Spinal cord (tissue), 10 donors: Measurements from ENCODE around the gene TMED4. TPM values are rescaled to one million over a fixed set of nuclear protein-coding genes. Genes with fewer than 3 reads are reported as not detected.
A peak's percentile ranks its signal among the peaks of the same experiment; 100 is the strongest.

Source experiments
- DNase-seq, 6 donors: peaks; one replicate each; pipeline versions ENCODE4 v3.0.0 to v3.0.0-alpha.2; 2013 to 2015; ENCODE audit warnings: low spot score in 6 of 6, low read depth in 4 of 6
- H3K27ac ChIP-seq: one replicate; pipeline ENCODE4 v1.5.1; 2013; ENCODE audit warnings: low read depth, low read length, control low read depth
- H3K27me3 ChIP-seq: one replicate; pipeline ENCODE4 v1.6.1; 2013; ENCODE audit warnings: low read length; ENCODE audit not compliant: control insufficient read depth, insufficient read depth
- H3K36me3 ChIP-seq: one replicate; pipeline ENCODE4 v1.6.1; 2013; ENCODE audit warnings: low read length; ENCODE audit not compliant: control insufficient read depth, insufficient read depth
- H3K4me1 ChIP-seq: one replicate; pipeline ENCODE4 v1.6.1; 2013; ENCODE audit warnings: low read length; ENCODE audit not compliant: control insufficient read depth, insufficient read depth
- H3K4me3 ChIP-seq: one replicate; pipeline ENCODE4 v1.5.1; 2013; ENCODE audit warnings: low read depth, low read length, control low read depth
- H3K9me3 ChIP-seq: one replicate; pipeline ENCODE4 v1.6.1; 2013; ENCODE audit warnings: low read length; ENCODE audit not compliant: control insufficient read depth, insufficient read depth
- WGBS: methylation state at CpG from one replicate; pipeline ENCODE4 v1.1.5; 2013; ENCODE audit warnings: missing lambda C conversion rate; ENCODE audit not compliant: insufficient coverage; 5-methylcytosine and 5-hydroxymethylcytosine counted together
- polyA plus RNA-seq, 2 donors: library from polyadenylated mRNA; unstranded; fragments of 120-200 nt; gene quantifications; one replicate each; pipeline ENCODE4 v1.2.1, GENCODE V29; 2013; ENCODE audit not compliant: insufficient read length in 2 of 2
- total RNA-seq, 2 donors: library from RNA; depleted of rRNA in 1 of 2; stranded (reverse); fragments of 120-200 nt in 1 of 2; fragments of >200 nt in 1 of 2; gene quantifications; one replicate each; pipeline versions ENCODE4 v1.2.3 to v1.2.4, GENCODE V29; 2013 to 2014
- donor health status: healthy.

TMED4 gene
- total and polyA plus RNA-seq, 4 donors: 65.9 to 125 (median 91.5) TPM

GRCh38 chr7:44573464-44574286 is 8.4 kb downstream of the TMED4 start, which contains the start of gene DDX56:
Gene DDX56, minus strand, starts transcription at chr7:44573908. Its CDS starts 13 bp downstream, at chr7:44573895.
- no peaks in the 10 kb centered on the region for H3K9me3 ChIP-seq
- H3K4me3 ChIP-seq: peak within 1 kb of the TSS; percentile 88
- H3K4me1 ChIP-seq: peaks cover 23% of the 10 kb centered on the region
- peak; percentile 89 to 99 (median 92) for DNase-seq
- peaks cover 66% of the 10 kb centered on the region for H3K36me3 ChIP-seq
- H3K27me3 ChIP-seq: no peaks in the 10 kb centered on the region
- WGBS: under 1% methylated on average over 74 of the region's 74 CpGs
- peak within 1 kb of the TSS; percentile 84 for H3K27ac ChIP-seq

GRCh38 chr7:44572771-44573170 is 9.3 kb downstream of the TMED4 start:
- peaks cover 23% of the 10 kb centered on the region for H3K4me1 ChIP-seq
- H3K27ac ChIP-seq: no peak overlapping the region
- DNase-seq: no peak
- peak overlapping the region; percentile 88 for H3K4me3 ChIP-seq
- no peaks in the 10 kb centered on the region for H3K9me3 ChIP-seq
- WGBS: 82% methylated on average over 4 of the region's 5 CpGs
- H3K27me3 ChIP-seq: no peaks in the 10 kb centered on the region
- H3K36me3 ChIP-seq: peaks cover 69% of the 10 kb centered on the region

- Histone ChIP-seq H3K4me3 (no peak overlapping the region), H3K9me3 (no peaks in the 10 kb centered on the region), H3K27ac (no peak overlapping the region), H3K27me3 (no peaks in the 10 kb centered on the region), H3K36me3 (peaks cover 79% of the 10 kb centered on the region), H3K4me1 (peaks cover 23% of the 10 kb centered on the region)
- WGBS: 83% methylated on average over 8 of the region's 9 CpGs
- no peak for DNase-seq
Observed at GRCh38 chr7:44569959-44570358, 12.1 kb downstream of the TMED4 start.

GRCh38 chr7:44568771-44569560 is 13.1 kb downstream of the TMED4 start:
- 83% methylated on average over 13 of the region's 17 CpGs for WGBS
- peaks cover 84% of the 10 kb centered on the region for H3K36me3 ChIP-seq

GRCh38 chr7:44567884-44568283 is 14.1 kb downstream of the TMED4 start:
- Histone ChIP-seq H3K27me3 (no peaks in the 10 kb centered on the region), H3K4me1 (peaks cover 7% of the 10 kb centered on the region), H3K4me3 (no peak overlapping the region), H3K27ac (no peak overlapping the region), H3K9me3 (no peaks in the 10 kb centered on the region), H3K36me3 (peaks cover 89% of the 10 kb centered on the region)
- no peak for DNase-seq
- 98% methylated on average over 6 of the region's 6 CpGs for WGBS

More at GRCh38 chr7:44568771-44569560, 13.1 kb downstream of the TMED4 start:
- Histone ChIP-seq H3K27me3 (no peaks in the 10 kb centered on the region), H3K4me1 (peaks cover 13% of the 10 kb centered on the region), H3K4me3 (no peak overlapping the region), H3K9me3 (no peaks in the 10 kb centered on the region), H3K27ac (no peak overlapping the region)
- no peak for DNase-seq

GRCh38 chr7:44566680-44567079 is 15.4 kb downstream of the TMED4 start:
- WGBS: 92% methylated on average over 5 of the region's 5 CpGs
- DNase-seq: no peak
- H3K4me1 ChIP-seq: no peaks in the 10 kb centered on the region
- H3K36me3 ChIP-seq: peaks cover 81% of the 10 kb centered on the region
- H3K9me3 ChIP-seq: no peaks in the 10 kb centered on the region
- no peak overlapping the region for H3K4me3 ChIP-seq
- H3K27ac ChIP-seq: no peak overlapping the region
- H3K27me3 ChIP-seq: no peaks in the 10 kb centered on the region

- Histone ChIP-seq H3K27me3 (no peaks in the 10 kb centered on the region), H3K4me3 (no peak overlapping the region), H3K4me1 (no peaks in the 10 kb centered on the region), H3K9me3 (no peaks in the 10 kb centered on the region), H3K36me3 (peaks cover 74% of the 10 kb centered on the region), H3K27ac (no peak overlapping the region)
- 87% methylated on average over 9 of the region's 16 CpGs for WGBS
- DNase-seq: no peak
Observed at GRCh38 chr7:44565795-44566559, 16.1 kb downstream of the TMED4 start.

GRCh38 chr7:44565097-44565794 is 16.8 kb downstream of the TMED4 start:
- Histone ChIP-seq H3K36me3 (peaks cover 67% of the 10 kb centered on the region), H3K27ac (no peak overlapping the region), H3K9me3 (no peaks in the 10 kb centered on the region), H3K27me3 (no peaks in the 10 kb centered on the region), H3K4me1 (no peaks in the 10 kb centered on the region), H3K4me3 (no peak overlapping the region)
- DNase-seq: peak in 2 of 6 donors; percentile 43 to 60
- WGBS: 57% methylated on average over 11 of the region's 13 CpGs

- Histone ChIP-seq H3K36me3 (peaks cover 60% of the 10 kb centered on the region), H3K9me3 (no peaks in the 10 kb centered on the region), H3K27ac (no peak overlapping the region), H3K4me3 (no peak overlapping the region), H3K4me1 (no peaks in the 10 kb centered on the region), H3K27me3 (no peaks in the 10 kb centered on the region)
- DNase-seq: no peak
- 82% methylated on average over 2 of the region's 2 CpGs for WGBS
Observed at GRCh38 chr7:44564606-44565005, 17.4 kb downstream of the TMED4 start.
